Hypothalamus (tissue), 51 donors: ENCODE results near the gene BSDC1.
"Not testable (repeated sequence)": the region's sequence is repeated elsewhere in the genome, so short reads cannot be mapped to it uniquely, and the experiment has no call there.

ENCODE experiments used
- DNase-seq, 51 donors: peaks; one replicate each; lab custom pipeline; 2025; lab: John Stamatoyannopoulos, UW

The BSDC1 gene

DNA sequence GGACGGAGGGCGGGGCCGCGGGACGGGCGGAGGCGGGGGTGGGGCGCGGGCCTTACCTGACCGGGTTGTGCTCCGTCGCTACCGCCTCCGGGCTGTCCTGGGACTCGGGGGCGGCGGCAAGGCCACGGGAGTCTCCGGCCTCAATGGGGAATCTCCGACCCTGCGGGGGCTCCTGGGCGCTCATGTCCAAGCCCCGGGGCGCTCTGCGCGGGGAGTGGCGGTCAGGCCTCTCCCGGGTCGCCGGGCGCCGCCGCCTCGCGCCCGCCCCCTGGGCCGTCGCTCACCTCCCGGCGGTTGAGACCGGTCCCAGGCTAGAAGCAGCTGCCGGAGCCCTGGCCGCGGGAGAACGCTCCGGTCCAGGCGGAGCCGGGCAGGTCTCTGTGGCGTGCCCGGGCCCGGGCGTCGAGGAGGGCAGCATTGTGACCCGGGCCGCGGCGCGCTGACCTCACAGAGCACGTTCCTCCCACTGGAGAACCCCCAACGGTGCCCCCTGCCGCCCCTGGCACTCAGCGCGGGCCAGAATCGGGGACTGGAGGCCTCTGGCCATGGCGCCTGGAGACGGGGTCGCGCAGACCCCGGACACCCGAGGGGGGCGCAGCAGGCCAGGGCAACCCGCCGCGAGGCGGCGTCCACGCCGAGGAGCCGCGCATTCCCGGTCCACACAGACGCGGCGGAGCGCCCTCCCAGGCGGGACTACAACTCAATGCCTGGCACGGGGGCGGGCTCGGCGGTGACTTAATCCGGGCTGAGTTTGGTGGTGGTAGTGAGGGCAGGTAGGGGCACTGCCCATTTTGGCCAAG lies 32.4 kb downstream of the BSDC1 start:
- peak in 43 of 51 donors; percentile 12 to 80 (median 57) for DNase-seq

DNA sequence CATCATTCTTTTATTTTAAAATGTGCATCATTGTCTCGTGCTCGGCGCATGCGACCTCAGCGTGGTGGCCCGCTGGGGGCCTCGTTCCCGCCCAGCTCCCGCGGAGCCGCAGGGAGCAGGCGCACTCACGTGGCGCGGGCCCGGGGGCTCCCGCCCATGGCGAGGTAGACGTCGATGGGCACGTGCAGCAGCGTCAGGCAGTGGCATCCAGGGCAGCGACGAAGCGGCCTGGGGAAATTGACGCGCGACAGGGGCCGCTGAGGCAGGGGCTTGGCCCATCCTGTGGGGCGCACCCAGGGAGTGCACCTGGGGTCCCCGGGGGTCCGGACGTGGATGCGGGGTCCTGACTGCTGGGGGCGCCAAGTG lies 33.0 kb downstream of the BSDC1 start:
- DNase-seq, result peak in 8 of 51 donors; percentile 19 to 59 (median 31)

DNA sequence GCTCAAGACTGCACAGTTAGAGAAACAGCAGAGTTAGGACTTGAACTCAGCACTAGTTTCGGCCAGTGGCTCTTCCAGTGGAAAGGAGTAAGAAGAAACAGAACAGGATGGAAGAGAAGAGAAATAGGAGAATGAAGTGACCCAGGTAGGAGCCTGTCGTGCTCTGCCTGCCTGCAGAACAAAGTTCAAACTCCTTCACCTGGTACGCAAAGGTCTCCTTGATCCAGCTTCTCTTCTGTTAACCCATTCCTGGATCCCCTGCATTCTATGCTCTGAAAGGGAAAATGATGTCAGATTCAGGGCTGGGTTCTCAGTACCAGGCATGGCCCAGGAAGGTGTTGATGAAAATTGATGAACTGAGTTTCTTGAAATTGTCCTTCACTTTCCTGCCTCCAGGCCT lies 35.8 kb downstream of the BSDC1 start:
- DNase-seq, result no peak

DNA sequence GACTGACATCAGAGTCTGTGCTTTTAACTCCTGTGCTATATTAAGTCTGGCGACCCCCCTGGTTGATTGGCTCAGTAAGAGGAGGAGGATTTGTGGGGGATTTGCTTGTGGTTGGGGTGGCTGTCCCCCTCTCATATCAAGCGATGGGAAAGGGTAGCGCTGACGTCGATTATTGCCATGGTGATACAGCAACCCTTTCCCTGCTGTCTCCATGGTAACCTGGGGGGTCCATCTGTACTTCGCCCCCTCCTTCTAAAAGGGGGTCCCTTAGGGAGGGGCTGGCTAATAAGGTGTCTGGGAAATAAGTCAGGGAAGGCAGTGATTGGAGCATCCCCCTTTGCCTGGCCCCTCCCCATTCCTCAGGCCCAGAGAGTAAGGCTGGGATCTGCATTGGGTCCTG lies 36.6 kb downstream of the BSDC1 start:
- DNase-seq, result no peak

DNA sequence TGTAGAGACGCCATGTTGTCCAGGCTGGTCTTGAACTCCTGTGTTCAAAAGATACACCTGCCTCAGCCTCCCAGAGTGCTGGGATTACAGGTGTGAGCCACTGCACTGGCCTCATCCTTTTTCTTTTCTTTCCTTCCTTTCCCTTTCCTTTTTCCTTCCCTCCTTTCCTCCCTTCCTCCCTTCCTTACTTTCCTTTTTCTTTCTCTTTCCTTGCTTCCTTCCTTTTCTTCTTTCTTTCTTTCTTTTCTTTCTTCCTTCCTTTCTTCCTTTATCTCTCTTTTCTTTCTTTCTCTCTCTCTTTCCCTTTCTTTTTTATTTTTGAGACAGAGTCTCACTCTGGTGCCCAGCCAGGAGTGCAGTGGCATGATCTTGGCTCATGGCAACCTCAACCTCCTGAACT lies 37.8 kb downstream of the BSDC1 start:
- no peak for DNase-seq

DNA sequence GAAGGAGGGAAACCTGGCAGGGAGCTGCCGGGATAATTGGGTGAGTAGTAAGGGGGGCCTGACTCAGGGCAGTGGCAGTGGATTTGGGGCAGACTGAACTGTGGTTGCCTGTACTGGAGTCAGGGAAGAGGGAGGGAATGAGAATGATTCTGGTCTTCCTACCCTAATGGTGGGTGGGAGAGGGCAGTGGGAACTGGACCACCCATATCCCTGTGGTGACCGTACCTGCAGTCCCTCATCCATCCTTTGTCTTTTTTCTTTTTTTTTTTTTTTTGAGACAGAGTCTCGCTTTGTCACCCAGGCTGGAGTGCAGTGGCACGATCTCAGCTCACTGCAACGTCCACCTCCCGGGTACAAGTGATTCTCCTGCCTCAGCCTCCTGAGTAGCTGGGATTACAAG lies 38.5 kb downstream of the BSDC1 start:
- not testable (repeated sequence) for DNase-seq

DNA sequence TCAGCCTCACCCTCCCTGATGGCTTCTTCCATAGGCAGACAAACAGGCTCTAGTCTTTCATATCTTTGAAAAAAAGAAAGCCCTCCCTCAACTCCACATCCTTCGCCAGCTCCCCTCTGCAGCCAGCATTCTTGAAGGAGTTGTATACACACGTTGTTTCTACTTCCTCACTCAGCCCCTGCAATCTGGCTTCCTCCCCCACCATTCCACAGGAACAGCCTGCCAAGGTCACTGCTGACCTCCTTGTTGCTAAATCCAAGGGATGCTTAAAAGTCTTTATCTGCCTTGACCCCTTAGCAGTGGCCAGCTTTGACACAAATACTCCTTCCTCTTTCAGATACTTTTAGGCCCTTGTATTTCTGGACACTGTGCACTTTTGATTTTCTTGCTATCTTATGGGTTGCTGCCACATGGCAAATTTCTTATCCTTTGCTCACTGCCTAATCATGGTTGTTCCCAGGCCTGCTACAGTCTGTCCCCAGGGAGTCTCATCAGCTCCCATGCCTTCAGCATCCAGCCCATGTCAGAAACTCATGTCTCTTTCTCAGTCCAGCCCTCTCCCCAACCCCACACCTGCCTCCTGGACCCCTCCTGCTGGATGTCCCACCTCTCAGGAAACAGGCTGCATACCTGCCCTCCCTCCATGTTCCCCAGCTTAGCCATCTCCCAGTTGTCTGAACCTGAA lies 40.2 kb downstream of the BSDC1 start:
- DNase-seq, result no peak

DNA sequence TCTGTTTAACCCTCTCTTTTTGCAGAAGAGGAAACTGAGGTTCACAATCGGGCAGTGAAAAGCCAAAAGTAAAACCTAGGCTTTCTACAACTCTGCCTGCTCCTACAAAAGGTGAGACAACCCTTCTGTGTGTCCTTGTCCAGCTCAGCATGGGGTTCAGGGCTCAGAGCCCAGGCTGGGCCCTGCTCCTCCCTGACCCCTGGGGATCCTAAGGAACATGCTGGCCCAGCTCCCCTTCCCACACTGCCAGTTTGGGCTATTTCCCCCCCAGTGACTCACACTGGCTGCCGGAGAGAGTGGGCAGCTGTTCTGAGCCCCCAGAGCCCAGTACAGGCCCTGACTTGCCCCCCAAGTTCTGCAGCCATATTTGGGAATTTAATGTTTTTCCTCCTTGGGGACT lies 40.8 kb downstream of the BSDC1 start:
- no peak for DNase-seq

DNA sequence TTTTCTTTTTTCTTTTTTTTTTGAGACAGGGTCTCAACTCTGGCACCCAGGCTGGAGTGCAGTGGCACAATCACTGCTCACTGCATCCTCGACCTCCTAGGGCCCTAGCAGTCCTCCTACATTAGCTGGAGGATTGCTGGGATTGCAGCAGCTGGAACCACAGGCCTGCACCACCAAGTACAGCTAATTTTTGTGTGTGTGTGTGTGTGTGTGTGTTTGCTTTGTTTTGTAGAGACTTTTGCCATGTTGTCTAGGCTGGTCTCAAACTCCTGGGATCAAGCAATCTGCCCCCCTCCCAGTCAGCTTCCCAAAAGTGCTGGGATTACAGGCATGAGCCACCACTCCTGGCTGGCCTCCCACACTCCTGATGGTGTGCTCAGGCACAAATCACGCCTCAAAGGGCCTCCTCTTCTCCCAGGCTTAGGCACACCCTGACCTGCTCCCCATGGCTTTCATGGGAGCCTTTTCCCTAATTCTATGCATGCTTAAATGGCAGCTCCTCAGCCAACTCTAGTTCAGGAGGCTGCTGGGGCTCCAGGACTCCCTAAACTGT lies 41.3 kb downstream of the BSDC1 start:
- no peak for DNase-seq

DNA sequence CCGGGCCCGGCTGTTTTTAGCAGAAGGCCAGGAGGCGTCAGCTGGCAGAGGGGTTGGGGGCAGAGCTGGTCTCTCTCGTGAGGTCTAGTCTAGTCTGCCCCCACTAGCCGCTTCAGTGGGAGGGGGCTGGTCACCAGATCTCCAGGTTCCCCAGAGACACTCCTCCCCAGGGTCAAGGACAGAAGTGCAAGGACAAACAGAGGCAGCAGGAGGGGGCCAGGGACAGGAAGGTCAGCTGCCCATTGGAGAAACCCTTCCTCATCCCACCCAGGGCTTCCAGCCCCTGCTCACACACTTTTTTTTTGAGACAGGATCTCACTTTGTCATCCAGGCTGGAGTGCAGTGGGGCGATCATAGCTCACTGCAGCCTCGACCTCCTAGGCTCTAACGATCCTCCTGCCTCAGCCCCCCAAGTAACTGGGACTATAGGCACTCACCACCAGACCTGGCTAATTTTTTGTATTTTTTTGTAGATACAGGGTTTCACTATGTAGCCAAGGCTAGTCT lies 41.9 kb downstream of the BSDC1 start:
- no peak for DNase-seq

DNA sequence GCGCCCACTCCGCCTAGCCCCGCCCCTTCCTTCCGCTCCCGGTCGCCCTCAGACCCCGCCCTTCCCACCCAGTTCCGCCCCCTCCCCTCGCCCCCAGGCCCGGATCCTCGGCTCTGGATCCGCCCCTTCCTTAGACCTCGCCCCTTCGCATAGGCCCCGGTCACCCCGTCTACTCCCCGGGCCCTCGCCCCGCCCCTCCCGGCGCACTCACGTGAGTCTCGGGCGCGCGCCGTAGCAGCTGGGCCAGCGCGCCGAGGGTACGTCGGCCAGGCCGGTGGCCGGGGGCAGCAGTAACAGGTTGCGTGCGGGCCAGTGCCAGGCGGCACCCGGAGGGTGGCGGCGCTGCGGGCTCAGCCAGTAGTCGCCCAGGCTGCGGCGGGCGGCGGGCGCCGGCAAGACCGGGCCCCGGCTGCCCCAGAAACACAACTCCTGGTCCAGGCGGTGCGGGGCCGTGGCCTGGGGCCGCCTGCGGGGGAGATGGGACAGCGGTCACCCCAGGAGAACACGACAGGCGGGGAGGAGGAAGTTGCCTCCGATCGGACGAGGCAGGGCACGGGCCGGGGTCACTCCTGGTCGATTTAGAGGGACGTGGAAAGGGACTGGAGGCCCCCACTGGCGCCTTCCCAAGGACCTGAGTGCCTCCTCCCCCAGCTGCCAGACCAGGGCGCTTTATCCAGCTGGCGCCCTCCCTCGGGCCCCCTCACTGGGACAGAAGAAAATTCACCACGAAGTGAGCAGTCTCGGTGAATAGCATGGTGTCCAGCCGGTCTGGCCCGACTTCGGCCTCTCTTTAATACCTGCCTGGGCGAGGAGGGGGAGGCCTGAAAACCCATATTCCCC lies 42.6 kb downstream of the BSDC1 start:
- DNase-seq, result peak in 50 of 51 donors; percentile 61 to 96 (median 89)

DNA sequence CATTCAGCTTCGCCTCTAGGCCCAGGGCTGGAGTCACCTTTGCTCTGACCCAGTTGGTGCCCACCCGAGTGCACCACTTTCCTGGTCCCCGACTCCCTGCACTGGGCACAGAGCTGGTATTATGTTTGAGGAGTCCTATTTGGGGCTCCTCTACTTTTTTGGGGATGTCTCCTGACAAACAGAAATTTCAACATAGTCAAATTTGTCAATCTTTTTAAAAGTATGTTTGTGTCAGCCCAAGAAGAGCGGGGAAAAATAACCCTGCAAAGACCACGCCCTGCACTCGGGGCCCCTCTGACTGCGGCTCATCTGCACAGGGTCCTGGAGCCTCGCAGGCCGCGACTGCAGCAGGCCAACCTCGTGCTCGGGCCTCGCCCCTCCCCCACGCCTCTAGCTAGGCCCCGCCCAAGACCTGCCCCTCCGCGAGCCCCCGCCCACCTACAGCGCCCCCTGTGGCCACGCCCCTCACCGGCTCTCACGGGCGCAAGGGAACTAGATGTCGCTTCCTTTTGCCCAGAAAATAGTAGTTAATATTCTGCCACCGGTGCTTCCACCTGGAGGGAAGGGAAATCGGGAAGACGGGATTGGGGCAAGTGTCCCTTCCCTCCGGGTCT lies 43.3 kb downstream of the BSDC1 start:
- DNase-seq, result peak in 42 of 51 donors; percentile 43 to 93 (median 78)

DNA sequence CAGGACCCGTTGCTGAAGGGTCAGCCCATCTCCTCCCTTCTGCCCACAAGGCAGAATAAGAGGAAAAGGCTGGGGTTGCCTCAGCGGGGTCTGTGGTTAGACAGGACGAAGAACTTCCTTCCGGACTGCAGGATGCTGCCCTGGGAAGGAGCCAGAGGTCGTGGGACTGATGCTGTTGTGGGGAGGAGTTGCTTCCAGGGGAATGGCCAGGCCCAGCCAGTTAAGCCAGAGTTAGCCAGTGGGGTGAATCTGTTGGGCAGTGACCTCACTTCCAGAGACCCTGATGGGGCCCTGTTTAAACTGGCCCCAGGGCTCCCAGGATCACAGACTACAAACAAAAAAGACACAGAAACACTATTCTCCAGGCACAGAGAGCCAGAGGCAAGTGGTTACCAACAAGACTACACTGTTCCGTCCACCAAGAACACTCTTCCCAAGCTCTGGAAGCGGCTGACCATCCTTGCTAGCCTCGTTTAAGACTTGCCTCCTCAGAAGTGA lies 45.0 kb downstream of the BSDC1 start:
- DNase-seq, result no peak

DNA sequence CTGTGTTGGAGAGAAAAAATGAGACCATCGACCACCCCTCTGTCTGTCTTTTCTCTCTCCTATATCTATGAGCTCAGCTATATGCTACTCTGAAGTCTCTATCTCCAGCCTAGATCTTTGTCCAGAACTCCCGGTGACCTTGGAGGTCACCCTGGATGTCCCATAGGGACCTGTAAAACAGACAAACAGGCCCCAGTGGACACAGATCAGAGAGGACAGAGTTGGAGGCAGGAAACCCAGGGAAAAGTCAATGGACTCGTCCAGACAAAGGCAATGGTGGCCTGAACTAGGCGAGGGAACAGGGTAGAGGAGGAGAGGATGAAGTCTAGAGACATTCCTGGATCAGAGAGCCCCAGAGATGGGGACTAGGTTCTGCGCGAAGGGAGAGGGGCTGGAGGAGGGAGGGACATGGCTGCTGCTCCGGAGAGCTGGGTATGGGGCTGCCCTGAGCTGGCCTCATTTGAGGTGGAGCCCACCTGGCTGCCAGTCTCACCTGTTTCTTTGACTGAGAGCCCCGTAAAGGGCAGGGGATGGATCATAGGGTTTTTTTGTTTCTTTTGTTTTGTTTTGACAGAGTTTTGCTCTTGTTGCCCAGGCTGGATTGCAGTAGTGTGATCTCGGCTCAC lies 47.6 kb downstream of the BSDC1 start:
- DNase-seq, result no peak

DNA sequence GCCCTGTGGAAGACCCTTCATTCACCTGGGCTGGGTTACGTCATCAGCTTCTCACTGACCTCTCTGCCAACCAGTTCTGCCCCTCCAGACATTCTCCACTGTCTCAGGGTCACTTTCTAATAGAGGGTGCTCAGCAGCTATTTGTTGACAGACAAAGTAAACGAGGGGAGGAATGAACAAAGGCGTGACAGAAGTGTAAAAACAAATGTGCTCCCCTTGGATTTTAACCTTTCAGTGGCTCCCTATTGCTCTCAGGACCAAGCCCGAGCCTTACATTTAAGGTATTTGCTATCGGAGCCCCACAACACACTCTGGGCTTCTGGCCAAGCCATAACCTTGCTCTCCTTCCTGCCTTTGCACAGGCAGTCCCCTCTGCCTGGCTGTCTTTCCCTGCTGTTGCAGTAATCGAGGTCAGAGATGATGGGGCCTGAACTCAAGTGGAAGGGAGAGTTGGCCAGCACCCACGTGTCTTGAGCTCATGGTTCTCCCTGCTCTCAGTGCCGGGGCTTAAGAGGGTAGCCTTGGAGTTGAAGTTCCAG lies 48.9 kb downstream of the BSDC1 start:
- no peak for DNase-seq

DNA sequence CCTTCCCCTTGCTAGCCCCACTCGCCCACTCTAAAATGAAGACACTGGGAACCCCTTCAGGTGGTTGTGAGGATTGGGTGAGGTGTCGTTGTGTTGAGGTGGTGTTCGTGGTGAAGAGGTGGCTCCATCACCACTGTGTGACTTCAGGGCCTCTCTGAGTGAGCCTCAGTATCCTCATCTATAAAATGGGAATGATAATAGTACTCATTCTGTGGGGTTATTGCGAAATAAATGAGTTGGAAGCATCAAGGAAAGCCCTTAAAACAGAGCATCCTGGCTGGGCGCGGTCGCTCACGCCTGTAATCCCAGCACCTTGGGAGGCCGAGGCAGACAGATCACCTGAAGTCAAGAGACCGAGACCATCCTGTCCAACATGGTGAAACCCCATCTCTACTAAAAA lies 51.5 kb downstream of the BSDC1 start:
- no peak for DNase-seq

DNA sequence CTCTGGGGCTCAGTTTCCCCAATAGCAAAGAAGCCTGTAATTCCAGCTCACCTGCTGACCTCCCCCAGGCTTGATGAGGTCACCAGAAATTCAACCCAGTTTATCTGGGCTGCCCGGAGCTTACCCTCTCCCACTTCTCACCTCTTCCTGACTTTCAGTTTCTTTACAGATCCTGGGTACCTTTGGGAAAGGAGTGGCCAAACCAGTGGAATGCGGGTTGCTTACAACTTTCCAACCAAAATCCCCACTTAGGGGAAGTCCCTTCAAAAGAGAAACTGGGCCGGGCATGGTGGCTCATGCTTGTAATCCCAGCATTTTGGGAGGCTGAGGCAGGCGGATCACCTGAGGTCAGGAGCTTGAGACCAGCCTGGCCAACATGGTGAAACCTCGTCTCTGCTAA lies 52.3 kb downstream of the BSDC1 start:
- no peak for DNase-seq

DNA sequence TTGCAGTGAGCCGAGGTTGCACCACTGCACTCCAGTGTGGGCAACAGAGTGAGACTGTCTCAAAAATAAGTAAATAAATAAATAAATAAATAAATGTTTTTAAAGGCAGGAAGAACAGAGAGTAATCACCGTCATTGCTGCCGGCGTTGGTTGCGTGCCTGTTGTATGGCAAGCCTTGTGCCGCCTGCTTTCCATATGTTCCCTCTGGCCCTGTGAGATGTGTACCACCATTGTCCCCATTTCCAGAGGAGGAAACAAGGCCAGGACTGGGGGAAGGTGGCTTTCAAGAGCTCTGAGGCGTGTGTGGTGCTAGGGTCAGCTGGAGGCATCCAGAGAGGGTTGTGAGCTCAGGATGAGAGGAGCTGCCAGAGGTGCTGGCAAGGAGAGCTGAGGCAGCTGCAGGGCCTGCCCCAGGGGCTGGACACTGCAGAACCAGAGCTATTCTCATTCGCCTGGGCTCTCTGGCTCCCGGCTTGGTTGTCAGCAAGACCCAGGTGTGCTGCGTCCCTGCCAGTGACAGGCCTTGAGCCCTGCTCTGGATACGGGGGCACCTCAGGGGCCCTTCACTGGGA lies 53.0 kb downstream of the BSDC1 start:
- peak in 11 of 51 donors; percentile 17 to 66 (median 33) for DNase-seq

DNA sequence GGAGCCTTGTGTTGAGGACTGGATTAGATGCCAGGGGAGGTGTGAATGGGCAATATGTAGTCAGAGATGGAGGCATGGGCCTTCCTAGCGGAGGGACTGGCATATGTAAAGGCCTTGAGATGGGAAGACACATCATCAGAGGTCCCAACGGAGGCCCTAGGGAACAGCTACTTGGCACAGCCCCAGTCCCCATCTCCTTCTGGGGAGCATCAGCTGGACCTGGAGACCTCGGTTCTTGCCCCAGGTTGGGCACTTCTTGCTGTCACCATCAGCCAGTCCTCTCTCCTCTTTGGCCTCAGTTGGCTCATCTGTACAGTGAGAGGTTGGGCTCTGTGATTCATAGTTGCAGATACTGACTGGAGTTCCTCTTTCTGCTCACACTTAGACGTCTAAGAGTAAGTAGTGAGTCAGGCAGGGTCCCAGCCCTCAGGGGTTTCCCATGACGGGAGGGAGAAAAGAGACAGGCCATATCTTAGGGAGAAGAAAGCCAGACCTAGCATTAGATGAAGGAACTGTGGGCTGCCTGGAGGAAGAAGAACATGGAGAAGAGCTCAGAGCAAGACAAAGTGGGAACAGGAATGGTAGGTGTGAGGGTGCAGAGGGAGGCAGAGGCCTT lies 54.8 kb downstream of the BSDC1 start:
- no peak for DNase-seq
